Measurements from ENCODE around the gene MRPL51. TPM values are rescaled to one million over a fixed set of nuclear protein-coding genes. Genes with fewer than 3 reads are reported as not detected.

Gene MRPL51
- total and polyA plus RNA-seq, 10 of the 15 experiments (the other 5 are each of a cell fraction or from before 2014, with no cell fraction given) = 137 to 1,202 (median 267) TPM

DNA sequence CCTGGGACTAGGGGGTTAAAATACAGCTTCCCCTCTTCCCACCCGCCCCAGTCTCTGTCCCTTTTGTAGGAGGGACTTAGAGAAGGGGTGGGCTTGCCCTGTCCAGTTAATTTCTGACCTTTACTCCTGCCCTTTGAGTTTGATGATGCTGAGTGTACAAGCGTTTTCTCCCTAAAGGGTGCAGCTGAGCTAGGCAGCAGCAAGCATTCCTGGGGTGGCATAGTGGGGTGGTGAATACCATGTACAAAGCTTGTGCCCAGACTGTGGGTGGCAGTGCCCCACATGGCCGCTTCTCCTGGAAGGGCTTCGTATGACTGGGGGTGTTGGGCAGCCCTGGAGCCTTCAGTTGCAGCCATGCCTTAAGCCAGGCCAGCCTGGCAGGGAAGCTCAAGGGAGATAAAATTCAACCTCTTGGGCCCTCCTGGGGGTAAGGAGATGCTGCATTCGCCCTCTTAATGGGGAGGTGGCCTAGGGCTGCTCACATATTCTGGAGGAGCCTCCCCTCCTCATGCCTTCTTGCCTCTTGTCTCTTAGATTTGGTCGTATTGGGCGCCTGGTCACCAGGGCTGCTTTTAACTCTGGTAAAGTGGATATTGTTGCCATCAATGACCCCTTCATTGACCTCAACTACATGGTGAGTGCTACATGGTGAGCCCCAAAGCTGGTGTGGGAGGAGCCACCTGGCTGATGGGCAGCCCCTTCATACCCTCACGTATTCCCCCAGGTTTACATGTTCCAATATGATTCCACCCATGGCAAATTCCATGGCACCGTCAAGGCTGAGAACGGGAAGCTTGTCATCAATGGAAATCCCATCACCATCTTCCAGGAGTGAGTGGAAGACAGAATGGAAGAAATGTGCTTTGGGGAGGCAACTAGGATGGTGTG, 43.1 kb upstream of the MRPL51 start:
- Histone ChIP-seq H3K4me1 (ENCODE audit: control insufficient read depth, insufficient read depth, low read length) (peaks cover 33% of the 10 kb centered on the region), H4K20me1 (ENCODE audit: control insufficient read depth, insufficient read depth) (peaks cover 24% of the 10 kb centered on the region), H2AFZ (ENCODE audit: control insufficient read depth, low read depth, low read length) (no peak overlapping the region), H3K4me2 (ENCODE audit: control insufficient read depth, insufficient read depth) (peak overlapping the region; percentile 98), H3K9me3 (replicated peaks; ENCODE audit: control insufficient read depth, insufficient read depth, low read length) (no peaks in the 10 kb centered on the region), H3K9ac (ENCODE audit: control insufficient read depth, insufficient read depth, low read length) (peak overlapping the region; percentile 79), H3K27me3 (replicated peaks in 1 of 2; ENCODE audit: control insufficient read depth in 2 of 2, insufficient read depth in 2 of 2, low read length in 1 of 2) (no peaks in the 10 kb centered on the region), H3K27ac (ENCODE audit: control insufficient read depth, insufficient read depth) (peak overlapping the region; percentile 98), H3K4me3 (peak overlapping the region; percentile 83), H3K79me2 (ENCODE audit: control insufficient read depth, insufficient read depth, low read length) (peaks cover 67% of the 10 kb centered on the region), H3K36me3 (ENCODE audit: control insufficient read depth in 2 of 2, insufficient read depth in 2 of 2, low read length in 1 of 2) (peaks cover 29 to 30% of the 10 kb centered on the region in 2 experiments; a peak in 3 of 4 replicates)
- BruUV-seq (replicated peaks) = no TSS peak
- RAD21 ChIA-PET (ENCODE audit: unreplicated experiment) = interaction anchor here (0.5 to 6.9 kb wide), 7 partner anchors 17 to 110 kb away, joined by 3 to 67 read pairs (median 5); partner anchors contain the start of gene MRPL51
- intact Hi-C loops (cut with micrococcal nuclease; ENCODE audit: unreplicated experiment) (loop anchor here (5.0 kb wide), 1 partner anchor 69 kb away; no protein-coding TSS in a partner anchor), in situ Hi-C loops (cut with MboI) (no loop called here)
- POLR2A ChIA-PET = interaction anchor here (0.6 to 3.6 kb wide), 13 partner anchors 17 to 217 kb away, joined by 3 to 32 read pairs (median 4); partner anchors contain the start of genes MLF2, MRPL51, NOP2 and VAMP1
- no peak for TF ChIP-seq EGR1 (IDR thresholded peaks at IDR 0.05; ENCODE audit: borderline replicate concordance in 1 of 2, low read depth in 2 of 2, low read length in 2 of 2)
- TF ChIP-seq RAD51 (IDR thresholded peaks at IDR 0.05) = no peak
- no peak for TF ChIP-seq BCL3 (IDR thresholded peaks at IDR 0.05; ENCODE audit: borderline replicate concordance, insufficient read depth, low read depth, low read length, poor library complexity, severe bottlenecking)
- peak; percentile 26; the same call in 1 of the 2 replicates for TF ChIP-seq POLR2AphosphoS5 (IDR thresholded peaks at IDR 0.05; ENCODE audit: low read length)
- TF ChIP-seq WRNIP1 (IDR thresholded peaks at IDR 0.05; ENCODE audit: borderline replicate concordance, low read depth, low read length) = 0 out of 2 replicates have a peak, but pooled peaks have one; percentile 78
- no peak for TF ChIP-seq JUNB (IDR thresholded peaks at IDR 0.05)
- TF ChIP-seq PKNOX1 (IDR thresholded peaks at IDR 0.05) = peak; percentile 46; the same call in 1 of the 2 replicates
- TF ChIP-seq CUX1 (IDR thresholded peaks at IDR 0.05; ENCODE audit: insufficient replicate concordance, low read depth, low read length) = no peak
- no peak for TF ChIP-seq KAT2A (conservative IDR thresholded peaks at IDR 0.05; ENCODE audit: control insufficient read depth, low read depth, low read length)
- TF ChIP-seq ZBED1 (IDR thresholded peaks at IDR 0.05; ENCODE audit: borderline replicate concordance) = peak; percentile 29; the same call in 1 of the 2 replicates
- peak; percentile 59; the same call in 1 of the 2 replicates for TF ChIP-seq POLR2A (IDR thresholded peaks at IDR 0.05; ENCODE audit: low read depth, low read length)
- 1% methylated on average over 10 of the region's 10 CpGs for WGBS (ENCODE audit: insufficient coverage, insufficient replicate concordance, low lambda C conversion rate, missing lambda C conversion rate)
- CTCF ChIA-PET = interaction anchor here (0.6 to 7.7 kb wide), 17 partner anchors 16 to 210 kb away, joined by 3 to 73 read pairs (median 3); partner anchors contain the start of genes MRPL51, NOP2, TAPBPL and VAMP1
- FAIRE-seq (no peak), ATAC-seq (no peak), DNase-seq (ENCODE audit: low read depth, low spot score) (no peak)
- SMC1A ChIA-PET (ENCODE audit: uncharacterized antibody, unreplicated experiment) = interaction anchor here (0.6 to 7.9 kb wide), 10 partner anchors 21 to 193 kb away, joined by 3 to 83 read pairs (median 5); partner anchors contain the start of gene MRPL51

All from GM12878 (cell line).